Fibroblast of pulmonary artery (primary cell): ENCODE measurements around the gene INTS1.

Experiments used
- DNase-seq: peaks from one replicate; pipeline ENCODE4 v3.0.0-alpha.2; 2010; ENCODE audit warnings: low read depth
- H3K4me3 ChIP-seq: replicated peaks from 2 replicates; pipeline ENCODE4 v1.5.1; 2011; ENCODE audit warnings: low read depth, mild to moderate bottlenecking, control low read depth, low read length, moderate library complexity
- TF ChIP-seq, protein P1 (sequence below): IDR thresholded peaks from 2 replicates; pipeline ENCODE4 v1.5.1; 2011; ENCODE audit warnings: mild to moderate bottlenecking, control low read depth, low read length, inconsistent platforms; ENCODE audit errors: missing control alignments

INTS1 gene

DNA sequence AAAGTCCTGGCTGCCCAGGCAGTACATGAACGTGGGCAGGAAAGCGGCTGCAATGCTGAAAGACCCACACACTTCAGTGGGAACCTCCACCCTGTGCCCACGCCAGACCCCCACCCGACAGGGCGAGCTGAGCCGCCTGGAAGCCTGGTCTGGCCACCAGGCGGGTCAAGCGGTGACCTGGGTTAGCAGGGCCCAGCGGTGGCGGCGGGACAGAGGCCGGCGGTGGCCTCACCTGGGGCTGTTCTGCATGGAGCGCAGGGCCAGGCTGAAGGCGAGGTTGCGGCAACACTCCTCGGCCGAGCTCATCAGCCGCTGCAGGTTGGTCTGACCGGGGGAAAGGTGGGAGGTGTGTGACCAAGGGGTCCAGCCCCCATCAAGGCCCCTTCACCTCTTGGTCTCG is 33.3 kb downstream of the INTS1 start:
- no peak for DNase-seq
- TF ChIP-seq, protein P1, sequence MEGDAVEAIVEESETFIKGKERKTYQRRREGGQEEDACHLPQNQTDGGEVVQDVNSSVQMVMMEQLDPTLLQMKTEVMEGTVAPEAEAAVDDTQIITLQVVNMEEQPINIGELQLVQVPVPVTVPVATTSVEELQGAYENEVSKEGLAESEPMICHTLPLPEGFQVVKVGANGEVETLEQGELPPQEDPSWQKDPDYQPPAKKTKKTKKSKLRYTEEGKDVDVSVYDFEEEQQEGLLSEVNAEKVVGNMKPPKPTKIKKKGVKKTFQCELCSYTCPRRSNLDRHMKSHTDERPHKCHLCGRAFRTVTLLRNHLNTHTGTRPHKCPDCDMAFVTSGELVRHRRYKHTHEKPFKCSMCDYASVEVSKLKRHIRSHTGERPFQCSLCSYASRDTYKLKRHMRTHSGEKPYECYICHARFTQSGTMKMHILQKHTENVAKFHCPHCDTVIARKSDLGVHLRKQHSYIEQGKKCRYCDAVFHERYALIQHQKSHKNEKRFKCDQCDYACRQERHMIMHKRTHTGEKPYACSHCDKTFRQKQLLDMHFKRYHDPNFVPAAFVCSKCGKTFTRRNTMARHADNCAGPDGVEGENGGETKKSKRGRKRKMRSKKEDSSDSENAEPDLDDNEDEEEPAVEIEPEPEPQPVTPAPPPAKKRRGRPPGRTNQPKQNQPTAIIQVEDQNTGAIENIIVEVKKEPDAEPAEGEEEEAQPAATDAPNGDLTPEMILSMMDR, result no peak
- H3K4me3 ChIP-seq, result no peak overlapping the region

DNA sequence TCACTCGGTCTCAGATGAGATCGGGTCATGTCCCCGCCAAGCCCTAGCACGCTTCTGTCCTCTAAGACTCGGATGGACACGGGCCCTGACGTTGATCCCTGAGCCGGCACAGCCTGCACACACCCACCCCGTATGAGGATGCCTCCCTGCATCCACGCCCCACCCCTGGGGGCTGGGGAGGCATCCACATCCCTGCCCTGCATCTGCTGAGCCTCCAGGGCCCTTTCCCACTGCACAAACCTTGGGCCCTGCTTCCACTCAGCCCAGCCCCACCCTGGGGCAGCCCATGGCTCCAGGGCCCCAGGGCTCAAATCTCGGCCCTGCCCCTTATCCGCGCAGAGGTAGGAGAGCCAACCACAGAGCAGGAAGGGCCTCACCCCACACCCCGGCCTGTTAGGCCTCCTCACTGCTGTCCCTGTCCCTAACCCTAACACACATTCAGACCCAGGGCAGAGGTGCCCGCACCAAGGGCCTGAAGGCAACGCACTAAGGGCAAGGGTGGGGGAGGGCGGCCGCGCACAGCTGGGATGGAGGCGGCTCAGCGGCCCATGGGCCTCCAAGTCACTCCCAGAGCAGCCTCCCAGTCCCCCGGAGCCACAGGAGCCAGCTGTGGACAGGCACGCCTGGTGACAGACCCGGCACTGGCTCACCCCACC is 35.4 kb downstream of the INTS1 start:
- no peak overlapping the region for H3K4me3 ChIP-seq
- TF ChIP-seq, protein P1, result no peak
- DNase-seq, result no peak

- H3K4me3 ChIP-seq, result no peak overlapping the region
- TF ChIP-seq, protein P1, result no peak
- no peak for DNase-seq
Observed at GRCh38 chr7:1468203-1468602, 36.0 kb downstream of the INTS1 start.

DNA sequence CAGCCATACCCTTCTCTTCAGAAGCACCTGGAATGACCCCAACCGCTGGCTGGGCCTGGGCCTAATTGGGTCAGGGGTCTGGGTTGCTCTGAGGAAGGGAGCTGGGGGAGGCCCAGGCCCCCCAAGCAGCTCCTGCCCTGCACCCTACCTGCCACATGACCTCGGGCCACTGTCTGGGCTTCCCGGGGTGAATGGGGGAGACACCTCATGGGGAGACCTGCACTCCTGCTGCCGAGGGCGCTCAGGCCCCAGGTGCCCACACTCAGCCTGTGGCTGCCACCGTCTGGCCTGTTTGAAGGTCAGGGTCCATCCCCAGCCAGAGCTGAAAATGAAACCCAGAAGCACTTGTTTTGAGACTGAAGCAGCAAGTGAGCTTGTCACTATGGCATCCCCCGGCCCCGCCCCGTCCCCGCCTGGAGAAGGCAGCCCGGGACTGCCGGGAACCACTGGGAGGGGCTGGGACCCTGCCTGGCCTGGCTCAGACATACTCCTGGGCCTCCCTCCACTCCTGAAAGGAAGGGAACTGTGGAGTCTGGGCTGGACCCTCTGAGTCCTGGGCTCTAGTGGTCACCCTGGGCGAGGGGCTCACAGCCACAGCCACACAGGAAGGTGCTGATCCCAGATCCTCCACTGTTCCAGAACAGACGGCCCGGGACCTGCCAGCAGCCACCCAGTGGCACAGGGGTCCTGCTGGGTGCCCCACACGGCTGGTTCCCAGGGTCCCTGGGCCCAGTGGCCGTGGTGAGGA is 37.5 kb downstream of the INTS1 start:
- H3K4me3 ChIP-seq, result no peak overlapping the region
- TF ChIP-seq, protein P1, result no peak
- peak; percentile 30 for DNase-seq

- TF ChIP-seq, protein P1, result no peak
- no peak for DNase-seq
- no peak overlapping the region for H3K4me3 ChIP-seq
Observed at GRCh38 chr7:1464694-1465093, 39.5 kb downstream of the INTS1 start.

GRCh38 chr7:1463676-1464223 is 40.4 kb downstream of the INTS1 start:
- TF ChIP-seq, protein P1, result no peak
- no peak overlapping the region for H3K4me3 ChIP-seq

More at GRCh38 chr7:1463676-1464223, 40.4 kb downstream of the INTS1 start:
- no peak for DNase-seq
